ENCODE data around the gene ASTN1. TPM values are rescaled to one million over a fixed set of nuclear protein-coding genes. Genes with fewer than 3 reads are reported as not detected.

Gene ASTN1
- total RNA-seq, 1 experiment from 2014 or later: 0.42 TPM

- TF ChIP-seq JUND (IDR thresholded peaks at IDR 0.05) (no peak), EZH2phosphoT487 (IDR thresholded peaks at IDR 0.05; ENCODE audit: borderline replicate concordance) (no peak)
- ChIA-PET RAD21 (ENCODE audit: low non-redundant PET in 1 of 2, low total read pairs in 2 of 2, uncharacterized antibody in 2 of 2, unreplicated experiment in 2 of 2) (no interaction called here), POLR2A (no interaction called here), CTCF (no interaction called here)
- Histone ChIP-seq H3K36me3 (ENCODE audit: control insufficient read depth in 1 of 2, insufficient read depth in 2 of 2, low read length in 2 of 2) (no peaks in the 10 kb centered on the region), H3K4me1 (ENCODE audit: control insufficient read depth in 1 of 2, insufficient read depth in 2 of 2, low read length in 2 of 2) (no peaks in the 10 kb centered on the region), H3K9me3 (ENCODE audit: control insufficient read depth in 1 of 2, insufficient read depth in 1 of 2, low read depth in 1 of 2, low read length in 2 of 2) (no peaks in the 10 kb centered on the region), H3K9ac (ENCODE audit: low read length) (no peak overlapping the region), H3K27me3 (ENCODE audit: insufficient read depth, low read length) (peaks cover 3% of the 10 kb centered on the region; the same call in 1 of the 2 replicates), H3K4me3 (replicated peaks in 1 of 2; ENCODE audit: low read depth in 1 of 2, low read length in 2 of 2) (no peak overlapping the region), H2AFZ (ENCODE audit: low read depth, low read length, poor library complexity, severe bottlenecking) (no peak overlapping the region), H3K27ac (ENCODE audit: low read depth, low read length) (no peak overlapping the region), H4K20me1 (ENCODE audit: insufficient read depth) (no peaks in the 10 kb centered on the region), H3K9me2 (ENCODE audit: insufficient read depth) (no peaks in the 10 kb centered on the region), H3K4me2 (ENCODE audit: low read length) (no peak overlapping the region), H3K79me2 (ENCODE audit: insufficient read depth, low read length) (no peaks in the 10 kb centered on the region)
- DNase-seq (ENCODE audit: low read depth, low spot score): no peak
- intact Hi-C loops (cut with micrococcal nuclease): no loop called here
- BruUV-seq (replicated peaks): no TSS peak
- no peak for ATAC-seq
Measured at GRCh38 chr1:177002891-177003290, 161.6 kb downstream of the ASTN1 start.

GRCh38 chr1:177001556-177001955 is 163.0 kb downstream of the ASTN1 start:
- Histone ChIP-seq H3K4me2 (ENCODE audit: low read length) (no peak overlapping the region), H3K36me3 (ENCODE audit: control insufficient read depth in 1 of 2, insufficient read depth in 2 of 2, low read length in 2 of 2) (no peaks in the 10 kb centered on the region), H4K20me1 (ENCODE audit: insufficient read depth) (no peaks in the 10 kb centered on the region), H3K9me2 (ENCODE audit: insufficient read depth) (no peaks in the 10 kb centered on the region), H3K27ac (ENCODE audit: low read depth, low read length) (no peak overlapping the region), H3K79me2 (ENCODE audit: insufficient read depth, low read length) (no peaks in the 10 kb centered on the region), H3K4me3 (replicated peaks in 1 of 2; ENCODE audit: low read depth in 1 of 2, low read length in 2 of 2) (no peak overlapping the region), H3K9ac (ENCODE audit: low read length) (no peak overlapping the region), H2AFZ (ENCODE audit: low read depth, low read length, poor library complexity, severe bottlenecking) (no peak overlapping the region), H3K4me1 (ENCODE audit: control insufficient read depth in 1 of 2, insufficient read depth in 2 of 2, low read length in 2 of 2) (no peaks in the 10 kb centered on the region), H3K27me3 (ENCODE audit: insufficient read depth, low read length) (peaks cover 4% of the 10 kb centered on the region; the same call in 1 of the 2 replicates), H3K9me3 (ENCODE audit: control insufficient read depth in 1 of 2, insufficient read depth in 1 of 2, low read depth in 1 of 2, low read length in 2 of 2) (no peaks in the 10 kb centered on the region)
- DNase-seq (ENCODE audit: low read depth, low spot score): no peak
- POLR2A ChIA-PET: no interaction called here
- CTCF ChIA-PET: no interaction called here
- BruUV-seq (replicated peaks): no TSS peak
- no peak for ATAC-seq
- TF ChIP-seq POLR2A (IDR thresholded peaks at IDR 0.05; ENCODE audit: borderline replicate concordance, extremely low read depth, insufficient read depth, insufficient read length): no peak
- TF ChIP-seq EZH2 (IDR thresholded peaks at IDR 0.05): no peak
- intact Hi-C loops (cut with micrococcal nuclease): no loop called here
- RAD21 ChIA-PET (ENCODE audit: low non-redundant PET in 1 of 2, low total read pairs in 2 of 2, uncharacterized antibody in 2 of 2, unreplicated experiment in 2 of 2): no interaction called here

Data from HCT116 (cell line).